Skeletal muscle tissue (tissue), 4 donors: ENCODE data around the gene MEAK7. TPM values are rescaled to one million over a fixed set of nuclear protein-coding genes. Genes with fewer than 3 reads are reported as not detected.

Experiments
- H3K27ac ChIP-seq: one replicate; pipeline ENCODE4 v1.7.0; 2013; ENCODE audit warnings: mild to moderate bottlenecking, low read depth, low read length, inconsistent platforms
- H3K27me3 ChIP-seq, 3 donors: one replicate each; pipeline ENCODE4 v1.7.0; 2013; ENCODE audit warnings: low read length in 3 of 3; ENCODE audit not compliant: control insufficient read depth in 3 of 3, insufficient read depth in 3 of 3
- H3K36me3 ChIP-seq, 3 donors: one replicate each; pipeline ENCODE4 v1.7.0; 2013; ENCODE audit warnings: low read length in 3 of 3; ENCODE audit not compliant: control insufficient read depth in 3 of 3, insufficient read depth in 3 of 3
- H3K4me1 ChIP-seq, 3 donors: one replicate each; pipeline ENCODE4 v1.7.0; 2013; ENCODE audit warnings: low read length in 3 of 3, mild to moderate bottlenecking in 3 of 3; ENCODE audit not compliant: control insufficient read depth in 3 of 3, insufficient read depth in 3 of 3
- H3K4me3 ChIP-seq, 3 donors: one replicate each; pipeline ENCODE4 v1.7.0; 2013; ENCODE audit warnings: low read length in 3 of 3
- H3K9ac ChIP-seq, 3 donors: one replicate each; pipeline ENCODE4 v1.7.0; 2013; ENCODE audit warnings: low read length in 3 of 3, mild to moderate bottlenecking in 3 of 3, moderate library complexity in 2 of 3, low read depth in 1 of 3
- H3K9me3 ChIP-seq, 3 donors: one replicate each; pipeline ENCODE4 v1.7.0; 2013; ENCODE audit warnings: low read length in 3 of 3; ENCODE audit not compliant: control insufficient read depth in 3 of 3
- total RNA-seq: library from RNA; depleted of rRNA; stranded (reverse); fragments of >200 nt; gene quantifications from one replicate; pipeline ENCODE4 v1.2.3, GENCODE V29; 2014
- donor health status: Osteomylitis.

Gene MEAK7
- total RNA-seq, 1 donor from 2014 or later = 6.8 TPM

GRCh38 chr16:84475643-84476240 lies 28.7 kb downstream of the MEAK7 start:
- Histone ChIP-seq H3K27ac (no peak overlapping the region), H3K4me3 (no peak overlapping the region), H3K27me3 (no peaks in the 10 kb centered on the region), H3K9ac (no peak overlapping the region), H3K4me1 (no peaks in the 10 kb centered on the region), H3K9me3 (no peaks in the 10 kb centered on the region), H3K36me3 (peaks cover 0 to 19% (median 8%) of the 10 kb centered on the region in 3 donors)

DNA sequence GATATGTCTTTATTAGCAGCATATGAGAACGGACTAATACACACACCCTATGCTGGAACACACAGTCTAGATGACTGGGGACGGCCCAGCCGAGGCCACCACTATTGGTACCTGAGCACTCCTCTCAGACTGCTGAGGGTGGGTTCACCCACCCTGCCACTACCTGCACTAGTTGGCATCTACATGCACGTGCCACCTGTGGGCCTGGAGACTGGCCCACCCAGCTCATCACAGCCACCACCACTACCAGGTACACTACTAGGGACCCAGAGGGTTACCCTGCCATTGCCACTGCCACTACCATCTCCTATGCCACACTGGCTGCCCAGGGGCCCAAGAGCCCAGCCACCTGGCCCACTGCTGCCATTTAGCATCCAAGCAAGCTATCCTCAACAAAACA lies 32.5 kb downstream of the MEAK7 start:
- Histone ChIP-seq H3K4me1 (no peaks in the 10 kb centered on the region), H3K9ac (no peak overlapping the region), H3K27ac (no peak overlapping the region), H3K27me3 (no peaks in the 10 kb centered on the region), H3K36me3 (peaks cover 4 to 8% (median 6%) of the 10 kb centered on the region in 3 donors), H3K4me3 (no peak overlapping the region), H3K9me3 (no peaks in the 10 kb centered on the region)

GRCh38 chr16:84471316-84471715 lies 33.1 kb downstream of the MEAK7 start:
- peaks cover 4 to 8% (median 6%) of the 10 kb centered on the region in 3 donors for H3K36me3 ChIP-seq
- no peak overlapping the region for H3K9ac ChIP-seq
- H3K9me3 ChIP-seq = peaks cover 0 to 5% (median 0%) of the 10 kb centered on the region in 3 donors
- no peak overlapping the region for H3K27ac ChIP-seq
- H3K27me3 ChIP-seq = no peaks in the 10 kb centered on the region
- no peak overlapping the region for H3K4me3 ChIP-seq
- H3K4me1 ChIP-seq = no peaks in the 10 kb centered on the region

DNA sequence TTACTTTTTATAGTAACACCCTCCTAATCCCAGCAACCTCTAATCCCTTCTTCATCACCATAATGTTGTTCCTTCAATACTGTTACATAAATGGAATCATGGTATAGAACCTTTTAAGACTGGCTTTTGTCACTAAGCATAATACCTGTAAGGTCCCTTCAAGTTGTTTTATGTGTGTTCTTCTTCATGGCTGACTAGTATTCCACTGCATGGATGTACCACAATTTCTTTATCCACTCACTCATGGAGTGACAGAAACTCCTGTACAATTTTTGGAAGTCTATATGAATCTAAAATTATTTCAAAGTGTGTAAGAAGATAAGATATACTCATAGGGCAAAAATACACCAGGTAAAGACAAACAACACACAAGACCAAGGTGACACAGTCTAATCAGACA lies 36.8 kb downstream of the MEAK7 start:
- no peak overlapping the region for H3K4me3 ChIP-seq
- H3K36me3 ChIP-seq = peaks cover 4 to 8% (median 6%) of the 10 kb centered on the region in 3 donors
- H3K9me3 ChIP-seq = peaks cover 0 to 5% (median 0%) of the 10 kb centered on the region in 3 donors
- no peak overlapping the region for H3K9ac ChIP-seq
- no peak overlapping the region for H3K27ac ChIP-seq
- no peaks in the 10 kb centered on the region for H3K4me1 ChIP-seq
- H3K27me3 ChIP-seq = no peaks in the 10 kb centered on the region

DNA sequence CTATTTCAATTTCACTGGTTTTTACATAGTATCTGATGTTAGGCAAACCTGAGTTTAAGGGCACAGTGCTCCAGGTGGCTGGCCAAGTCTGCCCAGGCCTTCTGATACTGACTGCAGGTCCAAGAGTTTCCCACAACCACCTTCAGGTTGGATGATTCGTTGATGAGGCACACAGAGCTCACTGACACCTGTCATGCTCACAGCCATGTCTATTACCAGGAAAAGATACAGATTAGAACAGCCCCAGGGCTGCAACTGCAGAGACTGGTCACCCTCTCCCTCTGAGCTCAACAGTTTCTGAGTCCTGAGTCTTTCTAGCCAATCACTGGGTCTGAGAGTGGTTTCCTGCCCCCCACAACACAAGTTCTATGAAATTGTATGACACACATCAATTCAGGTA lies 37.2 kb downstream of the MEAK7 start:
- Histone ChIP-seq H3K36me3 (peaks cover 4 to 8% (median 6%) of the 10 kb centered on the region in 3 donors), H3K4me1 (no peaks in the 10 kb centered on the region), H3K27ac (no peak overlapping the region), H3K9me3 (peaks cover 0 to 5% (median 0%) of the 10 kb centered on the region in 3 donors), H3K27me3 (no peaks in the 10 kb centered on the region), H3K9ac (no peak overlapping the region), H3K4me3 (no peak overlapping the region)

GRCh38 chr16:84466692-84467091 lies 37.8 kb downstream of the MEAK7 start:
- no peak overlapping the region for H3K9ac ChIP-seq
- no peaks in the 10 kb centered on the region for H3K4me1 ChIP-seq
- H3K27me3 ChIP-seq = no peaks in the 10 kb centered on the region
- peaks cover 4 to 8% (median 6%) of the 10 kb centered on the region in 3 donors for H3K36me3 ChIP-seq
- no peak overlapping the region for H3K27ac ChIP-seq
- no peak overlapping the region for H3K4me3 ChIP-seq
- H3K9me3 ChIP-seq = peaks cover 0 to 5% (median 0%) of the 10 kb centered on the region in 3 donors

GRCh38 chr16:84465154-84465553 lies 39.3 kb downstream of the MEAK7 start:
- H3K27ac ChIP-seq = no peak overlapping the region
- H3K9ac ChIP-seq = no peak overlapping the region
- H3K36me3 ChIP-seq = peaks cover 4 to 9% (median 8%) of the 10 kb centered on the region in 3 donors
- no peaks in the 10 kb centered on the region for H3K27me3 ChIP-seq
- H3K4me1 ChIP-seq = no peaks in the 10 kb centered on the region
- peaks cover 0 to 5% (median 0%) of the 10 kb centered on the region in 3 donors for H3K9me3 ChIP-seq
- H3K4me3 ChIP-seq = no peak overlapping the region

- H3K4me3 ChIP-seq = no peak overlapping the region
- H3K36me3 ChIP-seq = peaks cover 4 to 9% (median 8%) of the 10 kb centered on the region in 3 donors
- peaks cover 0 to 5% (median 0%) of the 10 kb centered on the region in 3 donors for H3K9me3 ChIP-seq
- H3K4me1 ChIP-seq = no peaks in the 10 kb centered on the region
- no peak overlapping the region for H3K27ac ChIP-seq
- no peak overlapping the region for H3K9ac ChIP-seq
- H3K27me3 ChIP-seq = no peaks in the 10 kb centered on the region
These were observed 40.3 kb downstream of the MEAK7 start for GRCh38 chr16:84464116-84464515.

- Histone ChIP-seq H3K4me1 (no peaks in the 10 kb centered on the region), H3K4me3 (no peak overlapping the region), H3K9me3 (peaks cover 0 to 5% (median 0%) of the 10 kb centered on the region in 3 donors), H3K27me3 (no peaks in the 10 kb centered on the region), H3K9ac (no peak overlapping the region), H3K27ac (no peak overlapping the region), H3K36me3 (peaks cover 4 to 9% (median 8%) of the 10 kb centered on the region in 3 donors)
These were observed 41.2 kb downstream of the MEAK7 start for GRCh38 chr16:84463221-84463620.

GRCh38 chr16:84462296-84463210 lies 41.9 kb downstream of the MEAK7 start:
- no peak overlapping the region for H3K9ac ChIP-seq
- H3K9me3 ChIP-seq = peaks cover 0 to 5% (median 0%) of the 10 kb centered on the region in 3 donors
- no peak overlapping the region for H3K4me3 ChIP-seq
- no peak overlapping the region for H3K27ac ChIP-seq
- no peaks in the 10 kb centered on the region for H3K4me1 ChIP-seq
- peaks cover 0 to 7% (median 6%) of the 10 kb centered on the region in 3 donors for H3K36me3 ChIP-seq
- no peaks in the 10 kb centered on the region for H3K27me3 ChIP-seq
